Uterus (tissue), 4 donors: Measurements from ENCODE around the gene CCDC137. TPM values are rescaled to one million over a fixed set of nuclear protein-coding genes. Genes with fewer than 3 reads are reported as not detected.
A peak's percentile ranks its signal among the peaks of the same experiment; 100 is the strongest.

Experiments used
- DNase-seq, 2 donors: peaks; one replicate each; pipeline ENCODE4 v3.0.0-alpha.2; 2019 to 2020
- H3K27ac ChIP-seq, 2 donors: fragments of 200-600 bp; sonication (generic); 1 replicate in 1 of 2; 2 replicates in 1 of 2; pipeline ENCODE4 v1.5.1; 2016 to 2018
- H3K27me3 ChIP-seq, 2 donors: fragments of 200-600 bp; sonication (generic); one replicate each; pipeline ENCODE4 v1.5.1; 2018 to 2019; ENCODE audit warnings: control low read depth in 1 of 2
- H3K36me3 ChIP-seq, 2 donors: fragments of 200-600 bp; sonication (generic); one replicate each; pipeline ENCODE4 v1.5.1; 2019; ENCODE audit warnings: control low read depth in 1 of 2
- H3K4me1 ChIP-seq, 2 donors: fragments of 200-600 bp; sonication (generic); one replicate each; pipeline ENCODE4 v1.5.1; 2018 to 2019; ENCODE audit warnings: control low read depth in 1 of 2
- H3K4me3 ChIP-seq, 2 donors: fragments of 200-600 bp; sonication (generic); 1 replicate in 1 of 2; 2 replicates in 1 of 2; pipeline ENCODE4 v1.5.1; 2018 to 2019; ENCODE audit warnings: mild to moderate bottlenecking in 1 of 2
- H3K9me3 ChIP-seq, 2 donors: fragments of 200-600 bp; sonication (generic); one replicate each; pipeline ENCODE4 v1.5.1; 2019; ENCODE audit warnings: control low read depth in 1 of 2
- CTCF ChIP-seq, 4 experiments: fragments of 200-600 bp in 2 of 4; fragments of 450-650 bp in 2 of 4; sonication (generic) in 2 of 4; IDR thresholded peaks; one replicate each; pipeline ENCODE4 v1.5.1; 2016 to 2019; ENCODE audit warnings: antibody characterized with exemption in 4 of 4, mild to moderate bottlenecking in 2 of 4, moderate library complexity in 1 of 4
- POLR2A ChIP-seq, 2 donors: fragments of 450-650 bp; IDR thresholded peaks; one replicate each; pipeline ENCODE4 v1.6.1; 2016; ENCODE audit warnings: antibody characterized with exemption in 2 of 2, mild to moderate bottlenecking in 1 of 2, moderate library complexity in 1 of 2
- intact Hi-C: fragments of 100-400 bp; cut with DNase I; formaldehyde crosslinking; loops from one replicate; pipeline ENCODE4 v1.15.1; 2023; ENCODE audit warnings: low total_unique reads
- total RNA-seq, 4 donors: library from RNA; depleted of rRNA in 3 of 4; stranded (reverse); fragments of >200 nt in 3 of 4; gene quantifications; one replicate each; pipeline versions ENCODE4 v1.1.0 to v1.2.4, GENCODE V29; 2014 to 2023
- donor health status: DM: yes; HTN: yes; CAD: no.

The CCDC137 gene
- total RNA-seq, 4 donors from 2014 or later: 0.77 to 12.3 (median 3.9) TPM

- Histone ChIP-seq H3K27ac (peak overlapping the region; percentile 59 to 92), H3K27me3 (no peaks in the 10 kb centered on the region), H3K4me1 (peaks cover 0 to 7% of the 10 kb centered on the region in 2 donors), H3K36me3 (no peaks in the 10 kb centered on the region), H3K4me3 (peak overlapping the region; percentile 76 to 96), H3K9me3 (no peaks in the 10 kb centered on the region)
- no peak for TF ChIP-seq CTCF (IDR thresholded peaks at IDR 0.05)
- no peak for TF ChIP-seq POLR2A (IDR thresholded peaks at IDR 0.05)
- no peak for DNase-seq
- intact Hi-C loops: no loop called here
These were observed 1.1 kb upstream of the CCDC137 start for GRCh38 chr17:81665205-81666091.

GRCh38 chr17:81666092-81666341 is 520 bp upstream of the CCDC137 start:
- no peaks in the 10 kb centered on the region for H3K36me3 ChIP-seq
- no peaks in the 10 kb centered on the region for H3K9me3 ChIP-seq
- H3K27me3 ChIP-seq: no peaks in the 10 kb centered on the region
- H3K4me1 ChIP-seq: peaks cover 0 to 7% of the 10 kb centered on the region in 2 donors
- intact Hi-C loops: no loop called here
- no peak for TF ChIP-seq POLR2A (IDR thresholded peaks at IDR 0.05)
- TF ChIP-seq CTCF (IDR thresholded peaks at IDR 0.05): no peak
- peak overlapping the region; percentile 76 to 96 for H3K4me3 ChIP-seq
- H3K27ac ChIP-seq: peak overlapping the region; percentile 59 to 92
- DNase-seq: no peak

- Histone ChIP-seq H3K27ac (no peak overlapping the region), H3K4me1 (peaks cover 0 to 7% of the 10 kb centered on the region in 2 donors), H3K36me3 (no peaks in the 10 kb centered on the region), H3K9me3 (no peaks in the 10 kb centered on the region), H3K27me3 (no peaks in the 10 kb centered on the region), H3K4me3 (no peak overlapping the region)
- intact Hi-C loops: no loop called here
- DNase-seq: no peak
- TF ChIP-seq POLR2A (IDR thresholded peaks at IDR 0.05) (no peak), CTCF (IDR thresholded peaks at IDR 0.05) (no peak)
These were observed 1.2 kb downstream of the CCDC137 start for GRCh38 chr17:81667754-81668153.

GRCh38 chr17:81672504-81672903 is 6.0 kb downstream of the CCDC137 start:
- intact Hi-C loops: no loop called here
- no peak for DNase-seq
- Histone ChIP-seq H3K36me3 (no peaks in the 10 kb centered on the region), H3K9me3 (no peaks in the 10 kb centered on the region), H3K4me3 (no peak overlapping the region), H3K27ac (no peak overlapping the region), H3K27me3 (no peaks in the 10 kb centered on the region), H3K4me1 (peaks cover 0 to 6% of the 10 kb centered on the region in 2 donors)
- TF ChIP-seq POLR2A (IDR thresholded peaks at IDR 0.05) (no peak), CTCF (IDR thresholded peaks at IDR 0.05) (no peak)

- intact Hi-C loops: no loop called here
- DNase-seq: no peak
- Histone ChIP-seq H3K4me1 (peaks cover 0 to 1% of the 10 kb centered on the region in 2 donors), H3K27me3 (no peaks in the 10 kb centered on the region), H3K27ac (no peak overlapping the region), H3K36me3 (no peaks in the 10 kb centered on the region), H3K4me3 (no peak overlapping the region), H3K9me3 (no peaks in the 10 kb centered on the region)
- no peak for TF ChIP-seq CTCF (IDR thresholded peaks at IDR 0.05)
- no peak for TF ChIP-seq POLR2A (IDR thresholded peaks at IDR 0.05)
These were observed 6.4 kb downstream of the CCDC137 start for GRCh38 chr17:81672954-81673353.
